AG04449 (cell line): ENCODE data around the gene TSPAN5.

Experiments
- CTCF ChIA-PET: fragments of 350-600 bp; formaldehyde crosslinking; extraction: SDS; loops from one replicate; lab custom pipeline; 2021; ENCODE audit warnings: antibody characterized with exemption; lab: Yijun Ruan, JAX
- POLR2A ChIA-PET: fragments of 400-600, 350-600 bp; formaldehyde crosslinking; extraction: SDS; loops from one replicate; lab custom pipeline; 2020; ENCODE audit warnings: antibody characterized with exemption, inconsistent platforms; lab: Yijun Ruan, JAX
- DNase-seq: peaks from one replicate; pipeline ENCODE4 v3.0.0-alpha.2; 2010; ENCODE audit warnings: low read depth, low spot score
- H3K4me3 ChIP-seq: 2 replicates; pipeline ENCODE4 v1.5.1; 2011; ENCODE audit warnings: low read depth, mild to moderate bottlenecking, control low read depth, low read length
- TF ChIP-seq, protein P1 (sequence below): IDR thresholded peaks from one replicate; pipeline ENCODE4 v1.5.1; 2011; ENCODE audit warnings: mild to moderate bottlenecking, moderate library complexity, low read length, control low read depth, inconsistent platforms; ENCODE audit not compliant: insufficient read depth; ENCODE audit errors: missing control alignments

The TSPAN5 gene

DNA sequence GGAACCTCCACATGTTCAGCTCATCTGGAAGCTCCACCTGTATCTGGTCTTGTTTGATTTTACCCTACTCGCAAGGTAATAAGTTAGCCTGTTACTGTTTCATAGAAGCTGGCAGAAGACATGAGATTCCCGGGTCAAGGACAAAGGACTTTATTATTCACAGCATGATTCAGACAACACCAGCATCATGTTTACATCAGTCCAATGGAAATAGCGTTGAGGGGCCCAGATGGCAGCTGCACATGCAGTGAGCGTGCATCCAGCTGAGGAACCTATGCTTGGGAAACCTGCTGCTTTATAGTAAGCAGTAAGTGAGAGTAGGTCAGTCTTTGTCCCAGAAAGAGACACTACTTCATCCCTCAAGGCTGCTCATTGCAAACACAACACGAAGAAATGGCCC, 19.8 kb downstream of the TSPAN5 start:
- no peak overlapping the region for H3K4me3 ChIP-seq
- no peak for DNase-seq
- POLR2A ChIA-PET, result no interaction called here
- CTCF ChIA-PET, result interaction anchor here (0.8 to 1.5 kb wide), 3 partner anchors 16 to 348 kb away, joined by 3 read pairs; no protein-coding TSS in a partner anchor
- TF ChIP-seq, protein P1, sequence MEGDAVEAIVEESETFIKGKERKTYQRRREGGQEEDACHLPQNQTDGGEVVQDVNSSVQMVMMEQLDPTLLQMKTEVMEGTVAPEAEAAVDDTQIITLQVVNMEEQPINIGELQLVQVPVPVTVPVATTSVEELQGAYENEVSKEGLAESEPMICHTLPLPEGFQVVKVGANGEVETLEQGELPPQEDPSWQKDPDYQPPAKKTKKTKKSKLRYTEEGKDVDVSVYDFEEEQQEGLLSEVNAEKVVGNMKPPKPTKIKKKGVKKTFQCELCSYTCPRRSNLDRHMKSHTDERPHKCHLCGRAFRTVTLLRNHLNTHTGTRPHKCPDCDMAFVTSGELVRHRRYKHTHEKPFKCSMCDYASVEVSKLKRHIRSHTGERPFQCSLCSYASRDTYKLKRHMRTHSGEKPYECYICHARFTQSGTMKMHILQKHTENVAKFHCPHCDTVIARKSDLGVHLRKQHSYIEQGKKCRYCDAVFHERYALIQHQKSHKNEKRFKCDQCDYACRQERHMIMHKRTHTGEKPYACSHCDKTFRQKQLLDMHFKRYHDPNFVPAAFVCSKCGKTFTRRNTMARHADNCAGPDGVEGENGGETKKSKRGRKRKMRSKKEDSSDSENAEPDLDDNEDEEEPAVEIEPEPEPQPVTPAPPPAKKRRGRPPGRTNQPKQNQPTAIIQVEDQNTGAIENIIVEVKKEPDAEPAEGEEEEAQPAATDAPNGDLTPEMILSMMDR, result no peak

DNA sequence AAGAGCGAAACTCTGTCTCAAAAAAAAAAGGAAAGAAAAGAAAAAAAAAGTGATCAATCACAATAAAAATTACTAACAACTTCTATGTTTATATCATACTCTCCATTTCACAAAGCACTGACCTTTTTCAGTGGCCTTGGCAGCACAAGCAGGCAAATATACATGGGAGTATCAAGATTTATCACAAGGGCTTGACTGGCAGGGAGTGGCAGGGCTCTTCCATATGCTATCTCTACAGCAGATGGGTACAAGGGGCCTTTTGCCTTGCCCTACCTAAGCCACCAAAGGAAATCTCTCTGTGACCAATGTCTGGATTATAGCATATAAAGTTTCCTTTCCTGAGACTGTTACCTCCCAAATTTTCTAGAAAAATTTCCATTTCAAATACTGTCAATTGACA, 24.4 kb downstream of the TSPAN5 start:
- POLR2A ChIA-PET, result no interaction called here
- TF ChIP-seq, protein P1, result no peak
- H3K4me3 ChIP-seq, result no peak overlapping the region
- no peak for DNase-seq
- CTCF ChIA-PET, result no interaction called here

DNA sequence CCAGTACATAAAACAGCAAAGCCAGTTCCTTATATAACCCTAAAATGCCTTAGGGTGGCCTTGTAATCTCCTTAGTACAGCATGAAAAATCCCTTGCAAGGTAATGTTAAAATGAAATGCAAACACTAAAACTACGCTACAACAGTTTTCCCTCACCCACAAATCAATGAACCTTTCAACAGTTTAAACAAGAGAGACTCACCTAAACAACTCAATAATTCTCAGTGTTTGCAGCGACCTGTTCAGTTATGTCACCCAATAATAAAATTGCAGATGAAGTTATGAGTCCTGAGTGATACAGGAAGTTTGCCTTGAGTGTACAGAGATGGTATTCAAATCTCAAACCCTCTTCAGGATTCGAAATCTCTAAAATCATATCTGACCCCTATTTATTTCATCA, 25.3 kb downstream of the TSPAN5 start:
- CTCF ChIA-PET, result no interaction called here
- TF ChIP-seq, protein P1, result no peak
- no peak for DNase-seq
- no peak overlapping the region for H3K4me3 ChIP-seq
- POLR2A ChIA-PET, result no interaction called here

DNA sequence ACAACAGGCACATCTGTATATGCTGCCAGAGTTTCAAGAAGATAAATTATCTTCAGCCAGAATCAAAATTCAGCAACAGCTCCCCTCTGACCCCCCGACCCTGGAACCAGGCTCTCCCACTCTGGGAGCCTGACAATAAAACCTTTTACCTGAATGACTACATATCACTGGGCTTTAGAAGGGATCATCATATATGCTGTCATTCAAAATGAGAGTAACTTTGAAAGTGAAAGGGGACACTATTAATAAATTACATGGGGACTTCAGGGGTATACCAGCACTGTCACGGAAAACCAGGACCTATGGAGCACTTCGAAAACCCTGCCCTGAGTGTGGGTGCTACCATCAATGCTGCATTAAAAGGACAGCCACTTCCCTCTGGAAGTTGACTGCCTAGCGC, 26.2 kb downstream of the TSPAN5 start:
- DNase-seq, result no peak
- no peak overlapping the region for H3K4me3 ChIP-seq
- ChIA-PET CTCF (no interaction called here), POLR2A (no interaction called here)
- TF ChIP-seq, protein P1, result no peak

DNA sequence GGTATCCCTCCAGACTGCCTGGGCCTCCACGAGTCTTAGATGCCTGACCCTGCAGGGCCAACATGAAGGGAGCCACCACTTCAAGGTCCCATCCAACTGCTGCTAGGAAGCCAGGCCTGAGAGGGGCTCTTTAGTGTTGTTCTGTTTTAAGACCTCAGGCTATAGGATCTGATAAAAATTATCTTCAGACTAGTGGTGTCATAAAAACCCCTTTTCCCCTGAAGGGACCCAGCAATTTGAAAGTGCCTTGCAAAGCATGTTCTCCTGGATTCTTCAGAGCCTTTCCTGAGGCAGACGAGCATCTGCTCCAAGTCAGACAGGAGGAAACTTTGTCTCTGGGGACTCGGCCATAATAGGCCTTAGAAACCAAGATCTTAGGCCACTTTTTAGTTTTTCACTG, 26.9 kb downstream of the TSPAN5 start:
- H3K4me3 ChIP-seq, result no peak overlapping the region
- ChIA-PET CTCF (no interaction called here), POLR2A (no interaction called here)
- DNase-seq, result no peak
- TF ChIP-seq, protein P1, result no peak

DNA sequence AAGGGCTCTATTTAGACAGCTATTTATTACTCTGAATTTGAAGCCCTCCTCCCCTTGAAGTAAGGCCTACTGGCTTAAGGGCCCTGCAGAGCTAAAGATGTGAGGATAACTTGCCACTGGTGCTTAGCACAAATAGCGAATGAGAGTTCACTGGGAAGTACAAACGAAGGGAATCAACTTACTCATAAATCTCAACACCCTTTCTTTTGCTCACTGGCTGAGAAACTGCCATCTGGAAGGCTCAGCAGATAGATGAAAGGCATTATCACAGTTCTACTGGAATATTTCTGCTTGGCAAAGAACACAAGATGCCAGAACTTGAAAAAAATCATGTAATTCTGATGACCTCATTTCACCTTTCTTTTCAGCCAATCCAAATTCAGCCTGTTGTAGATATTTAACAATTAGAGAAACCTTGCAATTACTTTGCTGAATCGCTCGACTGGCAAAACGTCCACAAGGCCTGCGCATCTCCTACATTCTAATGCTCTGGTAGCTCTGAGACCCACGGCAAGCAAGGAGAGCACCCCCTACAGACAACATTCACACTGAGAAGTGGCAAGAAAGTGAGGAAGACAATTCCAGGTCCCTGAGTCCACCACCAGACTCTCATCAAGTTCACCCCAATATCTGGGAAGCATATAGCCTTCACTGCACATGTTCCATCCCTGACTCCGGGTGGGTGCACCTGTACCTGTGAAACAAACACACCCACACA, 27.5 kb downstream of the TSPAN5 start:
- ChIA-PET CTCF (interaction anchor here (1.1 kb wide), 1 partner anchor 160 kb away, joined by 3 read pairs; no protein-coding TSS in a partner anchor), POLR2A (no interaction called here)
- TF ChIP-seq, protein P1, result no peak
- DNase-seq, result no peak
- H3K4me3 ChIP-seq, result no peak overlapping the region
